GM12878 (cell line): Measurements from ENCODE around the gene ANO2. TPM values are rescaled to one million over a fixed set of nuclear protein-coding genes. Genes with fewer than 3 reads are reported as not detected.

Source experiments
- ATAC-seq: fragments of 200-7000 bp; cut with Tn5 transposase; 3 replicates; pipeline ENCODE4 v1.9.1; 2020; ENCODE audit warnings: mild to moderate bottlenecking, moderate library complexity
- BruUV-seq: library from RNA; stranded (reverse); fragments of 400-500 nt; replicated peaks from 2 replicates; lab custom pipeline; 2021; lab: Mats Ljungman, UMichigan
- CTCF ChIA-PET: fragments of 300-600 bp; sonication (Branson Sonifier 250); formaldehyde crosslinking; extraction: SDS; loops from one replicate; lab custom pipeline; 2021; ENCODE audit warnings: inconsistent platforms; lab: Yijun Ruan, JAX
- POLR2A ChIA-PET: fragments of 350-600 bp; formaldehyde crosslinking; extraction: SDS; loops from one replicate; lab custom pipeline; 2021; ENCODE audit warnings: inconsistent platforms; lab: Charles Lee
- RAD21 ChIA-PET: fragments of 300-600 bp; sonication (Branson Sonifier 250); formaldehyde crosslinking; loops from one replicate; lab custom pipeline; 2023; ENCODE audit warnings: antibody characterized with exemption; ENCODE audit not compliant: unreplicated experiment; lab: Charles Lee
- SMC1A ChIA-PET: fragments of 300-600 bp; sonication (Branson Sonifier 250); formaldehyde crosslinking; loops from one replicate; lab custom pipeline; 2023; ENCODE audit not compliant: unreplicated experiment, uncharacterized antibody; lab: Charles Lee
- DNase-seq: peaks from one replicate; pipeline ENCODE4 v3.0.0-alpha.2; 2011; ENCODE audit warnings: low read depth, low spot score
- FAIRE-seq: peaks from 3 replicates; lab custom pipeline; 2011; peaks lifted over from hg19 to GRCh38; lab: Jason Lieb, UNC
- H2AFZ ChIP-seq: 2 replicates; pipeline ENCODE4 v1.6.0; 2011; ENCODE audit warnings: low read depth, low read length, control low read depth; ENCODE audit not compliant: control insufficient read depth
- H3K27ac ChIP-seq: 2 replicates; pipeline ENCODE4 v1.5.1; 2011; ENCODE audit warnings: control low read depth; ENCODE audit not compliant: control insufficient read depth, insufficient read depth
- H3K27me3 ChIP-seq, 2 experiments: replicated peaks in 1 of 2; 2 replicates each; pipeline versions ENCODE4 v1.6.0 to v1.6.1; 2011; ENCODE audit warnings: low read length in 1 of 2; ENCODE audit not compliant: control insufficient read depth in 2 of 2, insufficient read depth in 2 of 2
- H3K36me3 ChIP-seq, 2 experiments: 2 replicates each; pipeline ENCODE4 v1.5.1; 2011; ENCODE audit warnings: low read length in 1 of 2; ENCODE audit not compliant: control insufficient read depth in 2 of 2, insufficient read depth in 2 of 2
- H3K4me1 ChIP-seq: 2 replicates; pipeline ENCODE4 v1.6.1; 2011; ENCODE audit warnings: mild to moderate bottlenecking, low read length, moderate library complexity, mixed read lengths; ENCODE audit not compliant: control insufficient read depth, insufficient read depth
- H3K4me2 ChIP-seq: 2 replicates; pipeline ENCODE4 v1.6.0; 2011; ENCODE audit warnings: control low read depth; ENCODE audit not compliant: control insufficient read depth, insufficient read depth
- H3K4me3 ChIP-seq: fragments of 200-600 bp; sonication (generic); 2 replicates; pipeline ENCODE4 v1.5.1; 2016
- H3K79me2 ChIP-seq: 2 replicates; pipeline ENCODE4 v1.6.0; 2011; ENCODE audit warnings: low read length; ENCODE audit not compliant: control insufficient read depth, insufficient read depth
- H3K9ac ChIP-seq: 2 replicates; pipeline ENCODE4 v1.8.0; 2011; ENCODE audit warnings: low read length, control low read depth, mixed read lengths; ENCODE audit not compliant: control insufficient read depth, insufficient read depth
- H3K9me3 ChIP-seq: replicated peaks from 3 replicates; pipeline ENCODE4 v1.5.1; 2011; ENCODE audit warnings: mild to moderate bottlenecking, low read length; ENCODE audit not compliant: control insufficient read depth, insufficient read depth
- H4K20me1 ChIP-seq: 2 replicates; pipeline ENCODE4 v1.6.0; 2011; ENCODE audit not compliant: control insufficient read depth, insufficient read depth
- ASH2L ChIP-seq: fragments of 300-600, 200-600 bp; sonication (generic); IDR thresholded peaks from 2 replicates; pipeline ENCODE4 v1.6.1; 2017; ENCODE audit warnings: low read depth, mild to moderate bottlenecking, borderline replicate concordance
- CREB1 ChIP-seq: IDR thresholded peaks from 2 replicates; pipeline ENCODE4 v1.6.1; 2012; ENCODE audit warnings: low read depth, mild to moderate bottlenecking, inconsistent platforms
- ETV6 ChIP-seq, 2 experiments: fragments of 450-650 bp in 1 of 2; IDR thresholded peaks in 1 of 2; conservative IDR thresholded peaks in 1 of 2; 2 replicates each; pipeline ENCODE4 v1.6.1; 2014; ENCODE audit warnings: antibody characterized with exemption in 1 of 2, borderline replicate concordance in 1 of 2, low read depth in 1 of 2, mild to moderate bottlenecking in 1 of 2, moderate library complexity in 1 of 2
- GATAD2B ChIP-seq: fragments of 450-650 bp; conservative IDR thresholded peaks from 2 replicates; pipeline ENCODE4 v1.6.1; 2017; ENCODE audit warnings: low read depth, mild to moderate bottlenecking, moderate library complexity
- HCFC1 ChIP-seq: fragments of 150-350 bp; IDR thresholded peaks from 2 replicates; pipeline ENCODE4 v1.6.1; 2014; ENCODE audit warnings: low read length
- MEF2A ChIP-seq: IDR thresholded peaks from 2 replicates; pipeline ENCODE4 v1.6.1; 2011; ENCODE audit warnings: low read depth, mild to moderate bottlenecking, low read length, moderate library complexity; ENCODE audit not compliant: insufficient read depth
- MEF2B ChIP-seq: fragments of 450-650 bp; IDR thresholded peaks from 2 replicates; pipeline ENCODE4 v1.6.1; 2018; ENCODE audit warnings: mild to moderate bottlenecking, moderate library complexity; ENCODE audit not compliant: partially characterized antibody, poor library complexity, severe bottlenecking
- MXI1 ChIP-seq: fragments of 150-350 bp; IDR thresholded peaks from 2 replicates; pipeline ENCODE4 v1.6.1; 2011; ENCODE audit warnings: low read depth, mild to moderate bottlenecking, inconsistent platforms, low read length, improper control_type of control experiment
- NRF1 ChIP-seq: conservative IDR thresholded peaks from 2 replicates; pipeline ENCODE4 v1.6.1; 2011; ENCODE audit warnings: mild to moderate bottlenecking, low read depth, low read length, improper control_type of control experiment
- PBX3 ChIP-seq: IDR thresholded peaks from 2 replicates; pipeline ENCODE4 v1.6.1; 2011; ENCODE audit warnings: mild to moderate bottlenecking, low read depth, low read length, moderate library complexity; ENCODE audit not compliant: insufficient replicate concordance
- PML ChIP-seq: IDR thresholded peaks from 2 replicates; pipeline ENCODE4 v1.6.1; 2012; ENCODE audit warnings: low read length, inconsistent platforms
- RFX5 ChIP-seq: IDR thresholded peaks from 2 replicates; pipeline ENCODE4 v1.6.1; 2011; ENCODE audit warnings: low read depth, low read length, improper control_type of control experiment
- SIX5 ChIP-seq: IDR thresholded peaks from 2 replicates; pipeline ENCODE4 v1.6.1; 2011; ENCODE audit warnings: mild to moderate bottlenecking, low read depth, low read length, moderate library complexity; ENCODE audit not compliant: severe bottlenecking
- SMC3 ChIP-seq: IDR thresholded peaks from 2 replicates; pipeline ENCODE4 v1.6.1; 2011; ENCODE audit warnings: low read length, improper control_type of control experiment, borderline replicate concordance
- USF2 ChIP-seq: IDR thresholded peaks from 2 replicates; pipeline ENCODE4 v1.6.1; 2011; ENCODE audit warnings: low read depth, low read length, improper control_type of control experiment, borderline replicate concordance
- WGBS: methylation state at CpG from one replicate; pipeline ENCODE4 v1.1.6; 2016; ENCODE audit warnings: low lambda C conversion rate; ENCODE audit not compliant: insufficient replicate concordance, insufficient coverage; ENCODE audit errors: missing lambda C conversion rate; 5-methylcytosine and 5-hydroxymethylcytosine counted together
- in situ Hi-C: fragments of 300-500 bp; cut with MboI; formaldehyde crosslinking; loops from 9 replicates; pipeline ENCODE4 v1.14.3; 2018; ENCODE audit warnings: mixed read lengths
- intact Hi-C: fragments of 100-400 bp; cut with micrococcal nuclease; formaldehyde crosslinking; loops from one replicate; pipeline ENCODE4 v1.14.2; 2022; ENCODE audit not compliant: unreplicated experiment
- polyA plus RNA-seq, 11 experiments: library from polyadenylated mRNA; depleted of rRNA in 4 of 11; unstranded in 6 of 11; stranded (reverse) in 5 of 11; fragments of >200 nt; fragmentation: Nextera tagmentation in 4 of 11; fragmentation: Illumina TruSeq in 1 of 11; extraction: Ambion mirVana in 4 of 11; extraction: Trizol in 1 of 11; gene quantifications; 1 replicate in 1 of 11; 2 replicates in 10 of 11; pipeline versions ENCODE4 v1.2.1 to v1.2.3, GENCODE V29; 2011 to 2016; ENCODE audit warnings: inconsistent platforms in 2 of 11, missing spikeins in 2 of 11, low read depth in 1 of 11
- total RNA-seq, 4 experiments: library from RNA; depleted of rRNA in 3 of 4; stranded (reverse); fragments of >200 nt in 3 of 4; fragmentation: Illumina TruSeq in 1 of 4; extraction: Trizol in 1 of 4; gene quantifications; 2 replicates each; pipeline versions ENCODE4 v1.2.1 to v1.2.3, GENCODE V29; 2013 to 2021

The ANO2 gene
- total and polyA plus RNA-seq, 10 of the 15 experiments (the other 5 are each of a cell fraction or from before 2014, with no cell fraction given) = not detected

- DNase-seq = no peak
- no peak overlapping the region for H3K27ac ChIP-seq
- intact Hi-C loops = no loop called here
- WGBS = 60% methylated on average over 3 of the region's 3 CpGs
- ChIA-PET CTCF (no interaction called here), POLR2A (no interaction called here), RAD21 (no interaction called here), SMC1A (no interaction called here)
- no peak for ATAC-seq
- no peaks in the 10 kb centered on the region for H3K4me1 ChIP-seq
- H2AFZ ChIP-seq = no peak overlapping the region
- H3K4me3 ChIP-seq = no peak overlapping the region
- no TSS peak for BruUV-seq
- no peaks in the 10 kb centered on the region for H4K20me1 ChIP-seq
- no peak overlapping the region for H3K9ac ChIP-seq
- TF ChIP-seq MEF2A (no peak), ASH2L (no peak), GATAD2B (no peak), RFX5 (no peak), SMC3 (no peak), PML (no peak), CREB1 (no peak), MEF2B (no peak), USF2 (no peak), SIX5 (no peak), HCFC1 (no peak), MXI1 (no peak), ETV6 (conservative IDR thresholded peaks at IDR 0.05 in 1 of 2, IDR thresholded peaks at IDR 0.05 in 1 of 2; ENCODE audit: borderline replicate concordance in 1 of 2, low read depth in 1 of 2) (no peak), NRF1 (no peak), PBX3 (no peak)
- H3K9me3 ChIP-seq = no peaks in the 10 kb centered on the region
- in situ Hi-C loops = no loop called here
- peaks cover 11 to 15% of the 10 kb centered on the region in 2 experiments for H3K27me3 ChIP-seq
- no peak overlapping the region for H3K4me2 ChIP-seq
- no peaks in the 10 kb centered on the region for H3K36me3 ChIP-seq
- FAIRE-seq = no peak
- H3K79me2 ChIP-seq = no peaks in the 10 kb centered on the region
These were observed 3.2 kb downstream of the ANO2 start for GRCh38 chr12:5941907-5942306.
